Keratinocyte (primary cell): ENCODE measurements around the gene CUBN. TPM values are rescaled to one million over a fixed set of nuclear protein-coding genes. Genes with fewer than 3 reads are reported as not detected.

Source experiments
- DNase-seq: peaks from one replicate; pipeline ENCODE4 v3.0.0-alpha.2; 2011; ENCODE audit warnings: low read depth, missing footprints, low spot score
- FAIRE-seq: peaks from 2 replicates; lab custom pipeline; 2011; peaks lifted over from hg19 to GRCh38; lab: Jason Lieb, UNC
- H2AFZ ChIP-seq: 2 replicates; pipeline ENCODE4 v1.6.0; 2012; ENCODE audit warnings: low read length, control low read depth, inconsistent platforms; ENCODE audit not compliant: control insufficient read depth
- H3K27ac ChIP-seq: 2 replicates; pipeline ENCODE4 v1.5.1; 2011; ENCODE audit warnings: low read length; ENCODE audit not compliant: control insufficient read depth, insufficient read depth
- H3K27me3 ChIP-seq: 3 replicates; pipeline ENCODE4 v1.6.0; 2011; ENCODE audit warnings: low read length; ENCODE audit not compliant: control insufficient read depth, insufficient read depth; ENCODE audit errors: extremely low read depth
- H3K36me3 ChIP-seq, 2 experiments: 2 replicates in 1 of 2; 3 replicates in 1 of 2; pipeline ENCODE4 v1.5.1; 2011; ENCODE audit warnings: low read length in 2 of 2, mild to moderate bottlenecking in 1 of 2; ENCODE audit not compliant: control insufficient read depth in 2 of 2, insufficient read depth in 2 of 2; ENCODE audit errors: extremely low read depth in 1 of 2
- H3K4me1 ChIP-seq: 3 replicates; pipeline ENCODE4 v1.5.1; 2011; ENCODE audit warnings: low read length; ENCODE audit not compliant: control insufficient read depth, insufficient read depth; ENCODE audit errors: extremely low read depth
- H3K4me2 ChIP-seq: 3 replicates; pipeline ENCODE4 v1.6.0; 2011; ENCODE audit warnings: low read depth, low read length; ENCODE audit not compliant: control insufficient read depth, insufficient read depth; ENCODE audit errors: extremely low read depth
- H3K4me3 ChIP-seq, 3 experiments: fragments of 200-600 bp in 1 of 3; sonication (generic) in 1 of 3; 2 replicates in 2 of 3; 3 replicates in 1 of 3; pipeline ENCODE4 v1.5.1; 2011 to 2016; ENCODE audit warnings: low read length in 3 of 3, mild to moderate bottlenecking in 3 of 3, control low read depth in 2 of 3, inconsistent platforms in 1 of 3, low read depth in 1 of 3, mixed read lengths in 1 of 3, mixed run types in 1 of 3, moderate library complexity in 1 of 3; ENCODE audit not compliant: control insufficient read depth in 2 of 3, insufficient read depth in 2 of 3; ENCODE audit errors: extremely low read depth in 1 of 3
- H3K79me2 ChIP-seq: 2 replicates; pipeline ENCODE4 v1.6.0; 2012; ENCODE audit warnings: low read length; ENCODE audit not compliant: control insufficient read depth, insufficient read depth
- H3K9ac ChIP-seq: 3 replicates; pipeline ENCODE4 v1.6.0; 2011; ENCODE audit warnings: low read length; ENCODE audit not compliant: control insufficient read depth, insufficient read depth; ENCODE audit errors: extremely low read depth
- H3K9me1 ChIP-seq: 3 replicates; pipeline ENCODE4 v1.6.0; 2011; ENCODE audit warnings: low read length; ENCODE audit not compliant: control insufficient read depth, insufficient read depth; ENCODE audit errors: extremely low read depth
- H3K9me3 ChIP-seq: 2 replicates; pipeline ENCODE4 v1.5.1; 2012; ENCODE audit warnings: low read depth, low read length; ENCODE audit not compliant: control insufficient read depth
- H4K20me1 ChIP-seq: 3 replicates; pipeline ENCODE4 v1.6.0; 2011; ENCODE audit warnings: low read length; ENCODE audit not compliant: control insufficient read depth, insufficient read depth; ENCODE audit errors: extremely low read depth
- EZH2 ChIP-seq: IDR thresholded peaks from one replicate; pipeline ENCODE4 v1.6.1; 2012; ENCODE audit warnings: inconsistent platforms, mild to moderate bottlenecking, low read length, moderate library complexity
- dilution Hi-C: fragments of 300-500 bp; cut with MboI; formaldehyde crosslinking; loops from one replicate; pipeline ENCODE4 v1.7.0; 2020; ENCODE audit warnings: low sequenced_read_pairs; ENCODE audit not compliant: extremely low pct_ligation_motif_present
- polyA plus RNA-seq, 5 experiments: library from polyadenylated mRNA; depleted of rRNA in 3 of 5; stranded (reverse) in 3 of 5; stranded (forward) in 1 of 5; unstranded in 1 of 5; fragments of >200 nt; gene quantifications; 1 replicate in 1 of 5; 2 replicates in 3 of 5; 3 replicates in 1 of 5; pipeline versions ENCODE4 v1.2.1 to v1.2.3, GENCODE V29; 2011 to 2012; ENCODE audit warnings: missing spikeins in 2 of 5, low read depth in 1 of 5, low replicate concordance in 1 of 5
- TF ChIP-seq, protein P1 (sequence below), 3 experiments: IDR thresholded peaks in 1 of 3; conservative IDR thresholded peaks in 1 of 3; optimal IDR thresholded peaks in 1 of 3; 2 replicates in 2 of 3; 3 replicates in 1 of 3; pipeline versions ENCODE3 to v1.5.1; 2011; ENCODE audit warnings: low read length in 3 of 3, mild to moderate bottlenecking in 3 of 3, moderate library complexity in 2 of 3, control low read depth in 1 of 3, inconsistent platforms in 1 of 3; ENCODE audit not compliant: insufficient read depth in 2 of 3; ENCODE audit errors: extremely low read depth in 1 of 3

Gene CUBN
- polyA plus RNA-seq, 1 donor (not counting 4 experiments of a cell fraction or from before 2014, with no cell fraction given): 0.07 TPM

DNA sequence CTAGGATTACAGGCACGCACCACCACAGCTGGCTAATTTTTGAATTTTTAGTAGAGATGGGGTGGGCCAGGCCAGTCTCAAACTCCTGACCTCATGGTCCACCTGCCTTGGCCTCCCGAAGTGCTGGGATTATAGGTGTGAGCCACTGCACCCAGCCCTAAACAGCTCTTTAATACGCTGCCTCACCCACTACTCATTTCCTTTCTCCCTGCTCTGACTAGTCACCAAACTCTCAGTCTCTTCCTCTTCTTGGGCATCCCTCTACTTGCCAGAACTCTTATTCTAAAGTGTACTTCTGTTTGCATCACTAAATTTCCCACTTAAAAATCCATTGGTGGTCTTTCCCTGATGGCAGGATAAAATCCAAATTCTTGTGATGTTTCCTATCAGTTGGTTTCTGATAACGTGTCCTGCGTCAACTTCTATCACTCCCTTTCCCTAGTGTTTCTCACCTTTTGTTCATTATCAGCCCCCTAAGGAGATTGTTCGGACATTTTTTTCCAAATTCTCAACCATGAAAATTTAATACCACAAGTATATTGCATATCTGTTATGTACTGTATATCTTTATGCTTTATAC lies 124.7 kb downstream of the CUBN start:
- Histone ChIP-seq H3K4me2 (no peak overlapping the region), H3K4me1 (peaks cover 4% of the 10 kb centered on the region), H3K27ac (no peak overlapping the region), H3K9ac (no peak overlapping the region), H3K9me1 (no peaks in the 10 kb centered on the region), H3K79me2 (no peaks in the 10 kb centered on the region), H3K36me3 (no peaks in the 10 kb centered on the region), H3K9me3 (no peaks in the 10 kb centered on the region), H2AFZ (no peak overlapping the region), H4K20me1 (no peaks in the 10 kb centered on the region), H3K4me3 (no peak overlapping the region), H3K27me3 (no peaks in the 10 kb centered on the region)
- dilution Hi-C loops: no loop called here
- no peak for DNase-seq
- no peak for FAIRE-seq
- TF ChIP-seq, protein P1, sequence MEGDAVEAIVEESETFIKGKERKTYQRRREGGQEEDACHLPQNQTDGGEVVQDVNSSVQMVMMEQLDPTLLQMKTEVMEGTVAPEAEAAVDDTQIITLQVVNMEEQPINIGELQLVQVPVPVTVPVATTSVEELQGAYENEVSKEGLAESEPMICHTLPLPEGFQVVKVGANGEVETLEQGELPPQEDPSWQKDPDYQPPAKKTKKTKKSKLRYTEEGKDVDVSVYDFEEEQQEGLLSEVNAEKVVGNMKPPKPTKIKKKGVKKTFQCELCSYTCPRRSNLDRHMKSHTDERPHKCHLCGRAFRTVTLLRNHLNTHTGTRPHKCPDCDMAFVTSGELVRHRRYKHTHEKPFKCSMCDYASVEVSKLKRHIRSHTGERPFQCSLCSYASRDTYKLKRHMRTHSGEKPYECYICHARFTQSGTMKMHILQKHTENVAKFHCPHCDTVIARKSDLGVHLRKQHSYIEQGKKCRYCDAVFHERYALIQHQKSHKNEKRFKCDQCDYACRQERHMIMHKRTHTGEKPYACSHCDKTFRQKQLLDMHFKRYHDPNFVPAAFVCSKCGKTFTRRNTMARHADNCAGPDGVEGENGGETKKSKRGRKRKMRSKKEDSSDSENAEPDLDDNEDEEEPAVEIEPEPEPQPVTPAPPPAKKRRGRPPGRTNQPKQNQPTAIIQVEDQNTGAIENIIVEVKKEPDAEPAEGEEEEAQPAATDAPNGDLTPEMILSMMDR (optimal IDR thresholded peaks at IDR 0.05 in 1 of 3, IDR thresholded peaks at IDR 0.05 in 1 of 3, conservative IDR thresholded peaks at IDR 0.05 in 1 of 3; ENCODE audit: extremely low read depth in 1 of 3, insufficient read depth in 2 of 3, low read length in 3 of 3): no peak
- TF ChIP-seq EZH2: no peak

DNA sequence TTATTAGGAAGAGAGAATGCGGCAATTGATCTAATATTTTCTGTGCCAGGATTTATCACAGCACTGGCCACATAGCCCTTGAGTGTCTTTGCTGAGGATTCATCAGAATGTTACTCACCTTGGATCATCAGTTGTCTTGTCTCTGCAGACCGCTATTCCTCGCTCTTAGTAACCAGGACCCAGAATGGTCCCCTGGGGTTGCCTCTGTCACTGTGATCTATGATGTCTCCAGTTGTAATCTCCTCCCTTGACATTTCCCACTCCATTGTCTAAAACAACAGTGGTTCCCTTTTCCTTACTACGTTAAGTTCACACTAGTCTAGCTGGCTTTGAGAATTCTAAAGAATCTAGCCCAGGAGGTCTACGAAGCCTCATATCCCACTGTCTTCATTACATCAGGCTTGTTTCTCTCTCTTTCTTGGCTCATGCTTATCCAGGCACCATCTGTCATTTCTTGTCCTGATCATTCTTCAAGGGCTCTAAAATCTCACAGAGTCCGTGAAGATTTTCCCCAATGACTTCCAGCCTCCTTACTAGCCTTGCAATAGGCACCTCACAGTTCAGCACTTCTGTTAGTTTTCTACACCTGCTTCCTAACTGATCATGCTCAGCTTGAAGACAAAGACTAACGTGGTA lies 125.8 kb downstream of the CUBN start:
- dilution Hi-C loops: no loop called here
- Histone ChIP-seq H3K36me3 (no peaks in the 10 kb centered on the region), H3K4me3 (no peak overlapping the region), H3K79me2 (no peaks in the 10 kb centered on the region), H3K9me1 (no peaks in the 10 kb centered on the region), H4K20me1 (no peaks in the 10 kb centered on the region), H3K9me3 (no peaks in the 10 kb centered on the region), H3K27ac (no peak overlapping the region), H3K9ac (no peak overlapping the region), H3K4me2 (no peak overlapping the region), H3K4me1 (no peaks in the 10 kb centered on the region), H2AFZ (no peak overlapping the region), H3K27me3 (no peaks in the 10 kb centered on the region)
- FAIRE-seq (no peak), DNase-seq (no peak)
- no peak for TF ChIP-seq EZH2
- TF ChIP-seq, protein P1 (optimal IDR thresholded peaks at IDR 0.05 in 1 of 3, IDR thresholded peaks at IDR 0.05 in 1 of 3, conservative IDR thresholded peaks at IDR 0.05 in 1 of 3; ENCODE audit: extremely low read depth in 1 of 3, insufficient read depth in 2 of 3, low read length in 3 of 3): no peak
